ENCODE data around the gene PLCL2.
"Not testable (repeated sequence)": the region's sequence is repeated elsewhere in the genome, so short reads cannot be mapped to it uniquely, and the experiment has no call there.

DNA sequence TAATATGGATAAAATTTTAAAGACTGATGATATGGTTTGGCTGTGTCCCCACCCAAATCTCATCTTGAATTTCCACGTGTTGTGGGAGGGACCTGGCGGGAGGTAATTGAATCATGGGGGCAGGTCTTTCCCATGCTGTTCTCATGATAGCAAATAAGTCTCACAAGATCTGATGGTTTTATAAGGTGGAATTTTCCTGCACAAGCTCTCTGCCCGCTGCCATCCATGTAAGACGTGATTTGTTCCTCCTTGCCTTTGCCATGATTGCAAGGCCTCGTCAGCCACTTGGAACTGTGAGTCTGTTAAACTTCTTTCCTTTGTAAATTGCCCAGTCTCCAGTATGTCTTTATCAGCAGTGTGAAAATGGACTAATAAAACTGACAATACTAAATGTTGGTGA is 222.0 kb downstream of the PLCL2 start:
- TF ChIP-seq, protein P1, sequence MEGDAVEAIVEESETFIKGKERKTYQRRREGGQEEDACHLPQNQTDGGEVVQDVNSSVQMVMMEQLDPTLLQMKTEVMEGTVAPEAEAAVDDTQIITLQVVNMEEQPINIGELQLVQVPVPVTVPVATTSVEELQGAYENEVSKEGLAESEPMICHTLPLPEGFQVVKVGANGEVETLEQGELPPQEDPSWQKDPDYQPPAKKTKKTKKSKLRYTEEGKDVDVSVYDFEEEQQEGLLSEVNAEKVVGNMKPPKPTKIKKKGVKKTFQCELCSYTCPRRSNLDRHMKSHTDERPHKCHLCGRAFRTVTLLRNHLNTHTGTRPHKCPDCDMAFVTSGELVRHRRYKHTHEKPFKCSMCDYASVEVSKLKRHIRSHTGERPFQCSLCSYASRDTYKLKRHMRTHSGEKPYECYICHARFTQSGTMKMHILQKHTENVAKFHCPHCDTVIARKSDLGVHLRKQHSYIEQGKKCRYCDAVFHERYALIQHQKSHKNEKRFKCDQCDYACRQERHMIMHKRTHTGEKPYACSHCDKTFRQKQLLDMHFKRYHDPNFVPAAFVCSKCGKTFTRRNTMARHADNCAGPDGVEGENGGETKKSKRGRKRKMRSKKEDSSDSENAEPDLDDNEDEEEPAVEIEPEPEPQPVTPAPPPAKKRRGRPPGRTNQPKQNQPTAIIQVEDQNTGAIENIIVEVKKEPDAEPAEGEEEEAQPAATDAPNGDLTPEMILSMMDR (IDR thresholded peaks at IDR 0.05), result not testable (repeated sequence)
- TF ChIP-seq POLR2A (IDR thresholded peaks at IDR 0.05), result not testable (repeated sequence)
